Fibroblast of lung (primary cell): ENCODE measurements around the gene LMNTD2. TPM values are rescaled to one million over a fixed set of nuclear protein-coding genes. Genes with fewer than 3 reads are reported as not detected.

Experiments
- DNase-seq, 2 donors: peaks; one replicate each; pipeline versions ENCODE4 v3.0.0 to v3.0.0-alpha.2; 2010; ENCODE audit warnings: low read depth in 2 of 2
- H2AFZ ChIP-seq: 2 replicates; pipeline ENCODE4 v1.5.1; 2012; ENCODE audit warnings: low read length, control low read depth, inconsistent platforms
- H3K27ac ChIP-seq: 2 replicates; pipeline ENCODE4 v1.5.1; 2011; ENCODE audit warnings: low read length, control low read depth; ENCODE audit not compliant: insufficient read depth
- H3K27me3 ChIP-seq: 2 replicates; pipeline ENCODE4 v1.5.1; 2011; ENCODE audit warnings: mild to moderate bottlenecking, low read length; ENCODE audit not compliant: control insufficient read depth, insufficient read depth
- H3K36me3 ChIP-seq: 2 replicates; pipeline ENCODE4 v1.5.1; 2011; ENCODE audit warnings: low read length; ENCODE audit not compliant: control insufficient read depth, insufficient read depth
- H3K4me1 ChIP-seq: 2 replicates; pipeline ENCODE4 v1.5.1; 2011; ENCODE audit warnings: low read length; ENCODE audit not compliant: control insufficient read depth, insufficient read depth; ENCODE audit errors: extremely low read depth
- H3K4me2 ChIP-seq: 2 replicates; pipeline ENCODE4 v1.5.1; 2011; ENCODE audit warnings: low read length, control low read depth; ENCODE audit not compliant: insufficient read depth; ENCODE audit errors: extremely low read depth
- H3K4me3 ChIP-seq, 4 experiments: fragments of 200-600 bp in 1 of 4; sonication (generic) in 1 of 4; replicated peaks in 1 of 4; 2 replicates each; pipeline ENCODE4 v1.5.1; 2011 to 2016; ENCODE audit warnings: low read length in 4 of 4, low read depth in 3 of 4, mild to moderate bottlenecking in 3 of 4, control low read depth in 2 of 4, inconsistent platforms in 1 of 4, mixed read lengths in 1 of 4; ENCODE audit not compliant: insufficient read depth in 1 of 4; ENCODE audit errors: control extremely low read depth in 1 of 4
- H3K79me2 ChIP-seq: 2 replicates; pipeline ENCODE4 v1.5.1; 2012; ENCODE audit warnings: mild to moderate bottlenecking, low read length, inconsistent platforms; ENCODE audit not compliant: control insufficient read depth, insufficient read depth
- H3K9ac ChIP-seq: 2 replicates; pipeline ENCODE4 v1.5.1; 2011; ENCODE audit warnings: mild to moderate bottlenecking, low read length, control low read depth; ENCODE audit not compliant: insufficient read depth
- H3K9me3 ChIP-seq: 2 replicates; pipeline ENCODE4 v1.5.1; 2012; ENCODE audit warnings: low read depth, low read length; ENCODE audit not compliant: control insufficient read depth, insufficient read depth
- H4K20me1 ChIP-seq: 2 replicates; pipeline ENCODE4 v1.5.1; 2011; ENCODE audit warnings: low read length; ENCODE audit not compliant: control insufficient read depth, insufficient read depth; ENCODE audit errors: extremely low read depth
- EZH2 ChIP-seq: IDR thresholded peaks from 2 replicates; pipeline ENCODE4 v1.5.1; 2012; ENCODE audit warnings: low read length, control low read depth, mild to moderate bottlenecking; ENCODE audit errors: missing control alignments
- polyA plus RNA-seq, 2 donors: library from polyadenylated mRNA; depleted of rRNA in 1 of 2; stranded (reverse) in 1 of 2; unstranded in 1 of 2; fragments of >200 nt; gene quantifications; 2 replicates each; pipeline ENCODE4 v1.2.1, GENCODE V29; 2011 to 2012; ENCODE audit warnings: missing spikeins in 1 of 2
- total RNA-seq: library from RNA; depleted of rRNA; stranded (reverse); fragments of >200 nt; gene quantifications from 2 replicates; pipeline ENCODE4 v1.2.1, GENCODE V29; 2014
- TF ChIP-seq, protein P1 (sequence below), 2 donors: IDR thresholded peaks in 1 of 2; conservative IDR thresholded peaks in 1 of 2; 1 replicate in 1 of 2; 2 replicates in 1 of 2; pipeline ENCODE4 v1.5.1; 2011 to 2012; ENCODE audit warnings: low read length in 2 of 2, control low read depth in 1 of 2, inconsistent platforms in 1 of 2, low read depth in 1 of 2, mild to moderate bottlenecking in 1 of 2

LMNTD2 gene
- total and polyA plus RNA-seq, 2 donors (not counting 1 experiment from before 2014, with no cell fraction given): 0.08 to 0.17 TPM

DNA sequence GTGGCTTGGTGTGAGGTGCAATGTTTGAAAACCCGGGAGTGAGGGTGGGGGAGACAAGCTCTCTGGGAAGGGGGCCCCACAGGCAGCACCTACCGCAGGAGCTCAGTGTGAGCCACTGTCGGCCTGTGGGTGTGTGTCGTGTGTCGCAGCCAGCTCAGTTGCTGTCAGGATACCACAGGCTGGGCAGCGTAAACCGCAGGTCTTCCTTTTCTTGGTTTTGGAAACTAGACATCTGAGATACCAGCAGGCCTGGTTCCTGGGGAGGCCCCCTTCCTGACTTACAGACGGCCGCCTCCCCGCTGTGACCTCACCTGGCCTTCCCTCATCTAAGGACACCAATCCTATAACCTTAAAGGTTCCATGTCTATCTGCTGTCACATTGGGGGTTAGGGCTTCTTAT lies 35.8 kb upstream of the LMNTD2 start:
- no peaks in the 10 kb centered on the region for H3K4me1 ChIP-seq
- H4K20me1 ChIP-seq: no peaks in the 10 kb centered on the region
- no peak overlapping the region for H2AFZ ChIP-seq
- peaks cover 10% of the 10 kb centered on the region for H3K79me2 ChIP-seq
- no peaks in the 10 kb centered on the region for H3K9me3 ChIP-seq
- no peak overlapping the region for H3K9ac ChIP-seq
- TF ChIP-seq, protein P1, sequence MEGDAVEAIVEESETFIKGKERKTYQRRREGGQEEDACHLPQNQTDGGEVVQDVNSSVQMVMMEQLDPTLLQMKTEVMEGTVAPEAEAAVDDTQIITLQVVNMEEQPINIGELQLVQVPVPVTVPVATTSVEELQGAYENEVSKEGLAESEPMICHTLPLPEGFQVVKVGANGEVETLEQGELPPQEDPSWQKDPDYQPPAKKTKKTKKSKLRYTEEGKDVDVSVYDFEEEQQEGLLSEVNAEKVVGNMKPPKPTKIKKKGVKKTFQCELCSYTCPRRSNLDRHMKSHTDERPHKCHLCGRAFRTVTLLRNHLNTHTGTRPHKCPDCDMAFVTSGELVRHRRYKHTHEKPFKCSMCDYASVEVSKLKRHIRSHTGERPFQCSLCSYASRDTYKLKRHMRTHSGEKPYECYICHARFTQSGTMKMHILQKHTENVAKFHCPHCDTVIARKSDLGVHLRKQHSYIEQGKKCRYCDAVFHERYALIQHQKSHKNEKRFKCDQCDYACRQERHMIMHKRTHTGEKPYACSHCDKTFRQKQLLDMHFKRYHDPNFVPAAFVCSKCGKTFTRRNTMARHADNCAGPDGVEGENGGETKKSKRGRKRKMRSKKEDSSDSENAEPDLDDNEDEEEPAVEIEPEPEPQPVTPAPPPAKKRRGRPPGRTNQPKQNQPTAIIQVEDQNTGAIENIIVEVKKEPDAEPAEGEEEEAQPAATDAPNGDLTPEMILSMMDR (conservative IDR thresholded peaks at IDR 0.05 in 1 of 2, IDR thresholded peaks at IDR 0.05 in 1 of 2; ENCODE audit: low read depth in 1 of 2, low read length in 2 of 2): no peak
- no peak for TF ChIP-seq EZH2
- peaks cover 34% of the 10 kb centered on the region for H3K36me3 ChIP-seq
- H3K27me3 ChIP-seq: no peaks in the 10 kb centered on the region
- no peak overlapping the region for H3K4me2 ChIP-seq
- no peak overlapping the region for H3K4me3 ChIP-seq
- no peak for DNase-seq
- no peak overlapping the region for H3K27ac ChIP-seq

DNA sequence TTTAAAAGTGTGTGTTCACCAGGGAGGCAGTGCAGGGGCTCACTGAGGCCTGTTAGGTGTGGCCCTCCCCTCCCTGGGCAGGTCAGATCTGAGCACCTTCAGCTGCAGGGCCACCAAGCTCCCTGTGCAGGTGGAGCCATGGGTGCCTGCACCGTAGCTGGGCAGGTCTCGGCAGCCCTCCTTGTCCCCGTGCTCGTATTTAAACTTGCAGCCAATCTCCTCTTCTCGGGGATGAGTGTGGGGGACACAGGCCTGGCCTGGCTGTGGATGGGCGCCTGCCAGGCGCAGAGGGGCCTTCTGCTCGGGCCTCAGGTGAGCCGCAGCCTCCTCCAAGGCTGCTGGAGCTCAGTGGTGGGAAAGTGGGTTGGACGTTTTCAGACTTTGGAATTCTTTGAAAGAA lies 34.9 kb upstream of the LMNTD2 start:
- Histone ChIP-seq H3K4me1 (no peaks in the 10 kb centered on the region), H2AFZ (no peak overlapping the region), H3K9ac (no peak overlapping the region), H3K4me3 (no peak overlapping the region), H4K20me1 (no peaks in the 10 kb centered on the region), H3K9me3 (no peaks in the 10 kb centered on the region), H3K27me3 (no peaks in the 10 kb centered on the region), H3K4me2 (no peak overlapping the region), H3K36me3 (peaks cover 35% of the 10 kb centered on the region), H3K79me2 (peaks cover 12% of the 10 kb centered on the region), H3K27ac (no peak overlapping the region)
- no peak for TF ChIP-seq EZH2
- TF ChIP-seq, protein P1 (conservative IDR thresholded peaks at IDR 0.05 in 1 of 2, IDR thresholded peaks at IDR 0.05 in 1 of 2; ENCODE audit: low read depth in 1 of 2, low read length in 2 of 2): no peak
- DNase-seq: no peak

DNA sequence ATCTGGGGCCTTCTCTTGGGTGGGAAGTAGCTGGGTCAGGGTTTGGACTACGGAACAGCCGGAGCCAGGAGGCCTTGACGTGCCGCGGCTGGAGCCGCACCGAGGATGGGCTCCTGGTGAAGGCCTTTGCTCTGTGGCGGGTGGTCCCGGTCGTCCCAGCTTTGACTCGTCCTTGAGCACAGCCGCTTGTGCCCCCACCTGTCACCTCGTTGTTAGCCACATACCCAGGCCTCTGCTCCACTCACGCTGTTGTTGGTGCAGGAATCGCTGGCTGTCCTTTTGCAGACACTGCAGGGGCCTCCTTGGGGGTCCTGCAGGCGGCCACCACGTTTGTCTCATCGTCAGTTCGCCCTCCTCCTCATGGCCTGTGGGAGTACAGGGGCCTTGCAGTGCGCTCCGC lies 32.8 kb upstream of the LMNTD2 start:
- no peak overlapping the region for H3K4me3 ChIP-seq
- peaks cover 25% of the 10 kb centered on the region for H3K79me2 ChIP-seq
- no peaks in the 10 kb centered on the region for H3K9me3 ChIP-seq
- no peak for DNase-seq
- no peak overlapping the region for H3K27ac ChIP-seq
- H4K20me1 ChIP-seq: no peaks in the 10 kb centered on the region
- no peak overlapping the region for H2AFZ ChIP-seq
- TF ChIP-seq EZH2: no peak
- TF ChIP-seq, protein P1 (conservative IDR thresholded peaks at IDR 0.05 in 1 of 2, IDR thresholded peaks at IDR 0.05 in 1 of 2; ENCODE audit: low read depth in 1 of 2, low read length in 2 of 2): no peak
- no peak overlapping the region for H3K9ac ChIP-seq
- H3K27me3 ChIP-seq: no peaks in the 10 kb centered on the region
- H3K4me2 ChIP-seq: no peak overlapping the region
- no peaks in the 10 kb centered on the region for H3K4me1 ChIP-seq
- peaks cover 37% of the 10 kb centered on the region for H3K36me3 ChIP-seq
